ENCODE results near the gene AKIRIN2. TPM values are rescaled to one million over a fixed set of nuclear protein-coding genes. Genes with fewer than 3 reads are reported as not detected.
"Not testable (repeated sequence)": the region's sequence is repeated elsewhere in the genome, so short reads cannot be mapped to it uniquely, and the experiment has no call there.

AKIRIN2 gene
- total RNA-seq, 1 donor from 2014 or later, result 65.4 TPM

DNA sequence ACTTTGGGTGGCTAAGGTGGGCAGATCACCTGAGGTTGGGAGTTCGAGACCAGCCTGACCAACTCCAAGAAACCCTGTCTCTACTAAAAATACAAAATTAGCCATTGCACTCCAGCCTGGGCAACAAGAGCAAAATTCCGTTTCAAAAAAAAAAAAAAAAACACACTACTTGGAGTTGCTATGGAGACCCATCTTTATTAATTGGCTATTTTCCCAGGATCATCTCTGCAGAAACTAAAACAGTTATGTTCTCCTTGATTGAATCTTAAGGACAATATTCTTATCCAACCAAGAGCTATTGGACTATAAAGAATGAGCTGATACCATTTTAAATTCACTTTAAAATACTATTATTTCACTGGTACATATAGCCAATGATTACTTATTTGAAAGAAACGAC lies 14.7 kb downstream of the AKIRIN2 start:
- TF ChIP-seq, protein P1, sequence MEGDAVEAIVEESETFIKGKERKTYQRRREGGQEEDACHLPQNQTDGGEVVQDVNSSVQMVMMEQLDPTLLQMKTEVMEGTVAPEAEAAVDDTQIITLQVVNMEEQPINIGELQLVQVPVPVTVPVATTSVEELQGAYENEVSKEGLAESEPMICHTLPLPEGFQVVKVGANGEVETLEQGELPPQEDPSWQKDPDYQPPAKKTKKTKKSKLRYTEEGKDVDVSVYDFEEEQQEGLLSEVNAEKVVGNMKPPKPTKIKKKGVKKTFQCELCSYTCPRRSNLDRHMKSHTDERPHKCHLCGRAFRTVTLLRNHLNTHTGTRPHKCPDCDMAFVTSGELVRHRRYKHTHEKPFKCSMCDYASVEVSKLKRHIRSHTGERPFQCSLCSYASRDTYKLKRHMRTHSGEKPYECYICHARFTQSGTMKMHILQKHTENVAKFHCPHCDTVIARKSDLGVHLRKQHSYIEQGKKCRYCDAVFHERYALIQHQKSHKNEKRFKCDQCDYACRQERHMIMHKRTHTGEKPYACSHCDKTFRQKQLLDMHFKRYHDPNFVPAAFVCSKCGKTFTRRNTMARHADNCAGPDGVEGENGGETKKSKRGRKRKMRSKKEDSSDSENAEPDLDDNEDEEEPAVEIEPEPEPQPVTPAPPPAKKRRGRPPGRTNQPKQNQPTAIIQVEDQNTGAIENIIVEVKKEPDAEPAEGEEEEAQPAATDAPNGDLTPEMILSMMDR (IDR thresholded peaks at IDR 0.05; ENCODE audit: insufficient read depth, low read depth, low read length), result no peak
- TF ChIP-seq EZH2 (IDR thresholded peaks at IDR 0.05; ENCODE audit: insufficient read depth, low read length), result no peak
- Mint-ChIP-seq H3K4me3 (ENCODE audit: unreplicated experiment) (no peak overlapping the region), H3K4me1 (ENCODE audit: low read depth, unreplicated experiment) (peaks cover 22% of the 10 kb centered on the region), H3K9me3 (ENCODE audit: unreplicated experiment) (no peaks in the 10 kb centered on the region), H3K27me3 (ENCODE audit: low read depth, unreplicated experiment) (no peaks in the 10 kb centered on the region), H3K36me3 (ENCODE audit: low read depth, unreplicated experiment) (peaks cover 7% of the 10 kb centered on the region), H3K27ac (ENCODE audit: unreplicated experiment) (no peak overlapping the region)
- Histone ChIP-seq H3K79me2 (ENCODE audit: insufficient read depth, low read length) (peaks cover 100% of the 10 kb centered on the region), H3K27me3 (ENCODE audit: insufficient read depth, low read length) (no peaks in the 10 kb centered on the region), H3K9me3 (ENCODE audit: insufficient read depth, low read depth, low read length) (no peaks in the 10 kb centered on the region), H3K4me2 (ENCODE audit: low read length) (no peak overlapping the region), H3K27ac (ENCODE audit: low read depth, low read length) (no peak overlapping the region), H3K4me3 (ENCODE audit: insufficient read depth, low read depth, low read length) (no peak overlapping the region), H4K20me1 (ENCODE audit: insufficient read depth, low read length) (peaks cover 100% of the 10 kb centered on the region), H3K36me3 (ENCODE audit: insufficient read depth, low read length) (peaks cover 6% of the 10 kb centered on the region), H3K9ac (ENCODE audit: low read length) (no peak overlapping the region), H2AFZ (ENCODE audit: low read depth, low read length) (no peak overlapping the region), H3K4me1 (ENCODE audit: insufficient read depth, low read length) (peaks cover 5% of the 10 kb centered on the region)
- DNase-seq (ENCODE audit: low read depth) (no peak), FAIRE-seq (no peak)

DNA sequence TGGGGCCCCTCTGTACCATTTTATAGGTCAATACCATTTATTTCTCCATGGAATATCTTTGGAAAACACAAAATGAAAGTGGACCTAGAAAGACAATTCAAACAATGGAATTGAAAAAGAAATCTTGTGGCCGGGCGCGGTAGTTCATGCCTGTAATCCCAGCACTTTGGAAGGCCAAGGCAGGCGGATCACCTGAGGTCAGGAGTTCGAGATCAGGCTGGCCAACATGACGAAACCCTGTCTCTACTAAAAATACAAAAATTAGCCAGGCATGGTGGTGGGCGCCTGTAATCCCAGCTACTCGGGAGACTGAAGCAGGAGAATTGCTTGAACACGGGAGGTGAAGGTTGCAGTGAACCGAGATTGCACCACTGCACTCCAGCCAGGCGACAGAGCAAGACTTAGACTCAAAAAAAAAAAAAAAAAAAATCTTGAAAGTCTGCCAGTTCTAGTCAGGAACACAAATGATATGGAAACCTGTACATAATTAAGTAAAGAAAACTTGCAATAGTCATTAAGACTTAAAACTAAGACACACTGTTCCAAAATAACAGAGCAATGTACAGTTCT lies 15.3 kb downstream of the AKIRIN2 start:
- H3K27ac Mint-ChIP-seq (ENCODE audit: unreplicated experiment); H3K36me3 Mint-ChIP-seq (ENCODE audit: low read depth, unreplicated experiment): not testable (repeated sequence)
- H3K4me1 Mint-ChIP-seq (ENCODE audit: low read depth, unreplicated experiment), result peaks cover 21% of the 10 kb centered on the region

DNA sequence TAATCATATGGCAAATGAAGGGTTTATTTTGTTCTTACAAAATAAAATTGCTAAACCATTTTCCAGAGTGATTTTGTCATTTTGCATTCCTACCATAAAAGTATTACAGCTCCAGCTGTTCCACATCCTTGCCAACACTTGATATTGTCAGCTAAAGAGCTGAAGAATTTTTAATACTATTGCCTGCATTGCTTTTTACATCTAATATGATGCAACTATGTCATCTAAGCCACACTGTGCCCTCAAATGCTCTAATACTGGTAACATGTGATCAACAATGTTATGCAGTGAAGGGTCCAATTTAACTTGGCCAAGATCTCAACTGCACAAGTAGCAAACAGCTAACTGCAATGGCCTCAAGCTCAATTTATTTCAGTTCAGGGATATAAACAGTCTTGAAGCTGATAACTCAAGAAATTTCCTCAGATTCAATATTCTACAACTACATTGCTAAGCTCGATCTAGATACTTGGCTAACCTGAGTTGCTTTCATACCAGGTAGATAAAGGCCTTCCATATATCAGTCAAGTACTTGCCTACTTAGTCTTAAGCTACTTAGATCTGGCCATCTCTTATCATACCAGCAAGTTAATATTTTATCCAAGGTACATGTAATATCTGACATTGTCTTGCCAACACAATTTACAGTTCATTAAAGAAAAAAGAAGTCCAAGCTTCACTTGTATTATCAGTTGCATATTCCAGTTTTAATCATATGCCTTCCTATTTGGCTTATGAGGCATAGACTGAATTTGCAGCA lies 17.0 kb downstream of the AKIRIN2 start:
- Histone ChIP-seq H4K20me1 (ENCODE audit: insufficient read depth, low read length) (peaks cover 100% of the 10 kb centered on the region), H3K4me2 (ENCODE audit: low read length) (no peak overlapping the region), H3K79me2 (ENCODE audit: insufficient read depth, low read length) (peaks cover 100% of the 10 kb centered on the region), H3K9me3 (ENCODE audit: insufficient read depth, low read depth, low read length) (no peaks in the 10 kb centered on the region), H3K36me3 (ENCODE audit: insufficient read depth, low read length) (peaks cover 6% of the 10 kb centered on the region), H3K4me3 (ENCODE audit: insufficient read depth, low read depth, low read length) (no peak overlapping the region), H3K27ac (ENCODE audit: low read depth, low read length) (no peak overlapping the region), H3K9ac (ENCODE audit: low read length) (no peak overlapping the region), H3K4me1 (ENCODE audit: insufficient read depth, low read length) (peaks cover 10% of the 10 kb centered on the region), H2AFZ (ENCODE audit: low read depth, low read length) (no peak overlapping the region), H3K27me3 (ENCODE audit: insufficient read depth, low read length) (no peaks in the 10 kb centered on the region)
- Mint-ChIP-seq H3K4me3 (ENCODE audit: unreplicated experiment) (no peak overlapping the region), H3K36me3 (ENCODE audit: low read depth, unreplicated experiment) (peaks cover 4% of the 10 kb centered on the region), H3K9me3 (ENCODE audit: unreplicated experiment) (no peaks in the 10 kb centered on the region), H3K4me1 (ENCODE audit: low read depth, unreplicated experiment) (peaks cover 19% of the 10 kb centered on the region), H3K27ac (ENCODE audit: unreplicated experiment) (no peak overlapping the region), H3K27me3 (ENCODE audit: low read depth, unreplicated experiment) (no peaks in the 10 kb centered on the region)
- DNase-seq (ENCODE audit: low read depth) (no peak), FAIRE-seq (no peak)
- TF ChIP-seq, protein P1 (IDR thresholded peaks at IDR 0.05; ENCODE audit: insufficient read depth, low read depth, low read length), result no peak
- no peak for TF ChIP-seq EZH2 (IDR thresholded peaks at IDR 0.05; ENCODE audit: insufficient read depth, low read length)

More for the DNA sequence above, 15.3 kb downstream of the AKIRIN2 start:
- not testable (repeated sequence) for H3K9ac ChIP-seq (ENCODE audit: low read length); H3K9me3 ChIP-seq (ENCODE audit: insufficient read depth, low read depth, low read length); H3K9me3 Mint-ChIP-seq (ENCODE audit: unreplicated experiment); H3K27me3 Mint-ChIP-seq (ENCODE audit: low read depth, unreplicated experiment); H3K27ac ChIP-seq (ENCODE audit: low read depth, low read length); H3K27me3 ChIP-seq (ENCODE audit: insufficient read depth, low read length); H3K4me3 Mint-ChIP-seq (ENCODE audit: unreplicated experiment); FAIRE-seq; H2AFZ ChIP-seq (ENCODE audit: low read depth, low read length); H3K4me3 ChIP-seq (ENCODE audit: insufficient read depth, low read depth, low read length); DNase-seq (ENCODE audit: low read depth); H3K4me2 ChIP-seq (ENCODE audit: low read length); H3K36me3 ChIP-seq (ENCODE audit: insufficient read depth, low read length)
- H4K20me1 ChIP-seq (ENCODE audit: insufficient read depth, low read length), result peaks cover 100% of the 10 kb centered on the region
- peaks cover 10% of the 10 kb centered on the region for H3K4me1 ChIP-seq (ENCODE audit: insufficient read depth, low read length)
- peaks cover 100% of the 10 kb centered on the region for H3K79me2 ChIP-seq (ENCODE audit: insufficient read depth, low read length)
